Heart right ventricle (tissue), 16 donors: ENCODE data around the gene HERC5. TPM values are rescaled to one million over a fixed set of nuclear protein-coding genes. Genes with fewer than 3 reads are reported as not detected.
A peak's percentile ranks its signal among the peaks of the same experiment; 100 is the strongest.

ENCODE experiments used
- ATAC-seq, 8 donors: fragments of 200-7000 bp; cut with Tn5 transposase; one replicate each; pipeline ENCODE4 v1.9.1; 2020; ENCODE audit warnings: mild to moderate bottlenecking in 8 of 8, moderate library complexity in 8 of 8, moderate number of reproducible peaks in 1 of 8
- DNase-seq, 2 donors: peaks; one replicate each; pipeline ENCODE4 v3.0.0-alpha.2; 2020
- H3K27ac ChIP-seq, 10 donors: fragments of 200-600 bp; sonication (generic) in 2 of 10; one replicate each; pipeline versions ENCODE4 v1.5.0 to v1.8.0; 2020 to 2022; ENCODE audit warnings: mild to moderate bottlenecking in 3 of 10
- H3K27me3 ChIP-seq, 7 donors: fragments of 200-600 bp; one replicate each; pipeline ENCODE4 v1.8.0; 2021 to 2022; ENCODE audit warnings: mild to moderate bottlenecking in 2 of 7
- H3K36me3 ChIP-seq, 9 donors: fragments of 200-600 bp; sonication (generic) in 1 of 9; one replicate each; pipeline versions ENCODE4 v1.5.0 to v1.8.0; 2020 to 2022; ENCODE audit warnings: mild to moderate bottlenecking in 2 of 9
- H3K4me1 ChIP-seq, 9 donors: fragments of 200-600 bp; sonication (generic) in 1 of 9; one replicate each; pipeline versions ENCODE4 v1.5.0 to v1.8.0; 2020 to 2022; ENCODE audit warnings: mild to moderate bottlenecking in 4 of 9
- H3K4me3 ChIP-seq, 10 donors: fragments of 200-600 bp; sonication (generic) in 2 of 10; one replicate each; pipeline versions ENCODE4 v1.5.0 to v1.8.0; 2020 to 2022; ENCODE audit warnings: mild to moderate bottlenecking in 7 of 10, moderate library complexity in 2 of 10
- H3K9me3 ChIP-seq, 11 donors: fragments of 200-600 bp in 10 of 11; sonication (generic) in 2 of 11; one replicate each; pipeline versions ENCODE4 v1.5.0 to v1.8.0; 2013 to 2022; ENCODE audit warnings: mild to moderate bottlenecking in 2 of 11, control low read depth in 1 of 11, moderate library complexity in 1 of 11
- CTCF ChIP-seq, 9 donors: fragments of 200-600 bp; sonication (generic) in 2 of 9; IDR thresholded peaks; one replicate each; pipeline versions ENCODE4 v1.5.0 to v1.8.0; 2021 to 2022; ENCODE audit warnings: antibody characterized with exemption in 9 of 9, mild to moderate bottlenecking in 5 of 9, moderate library complexity in 1 of 9
- WGBS, 2 donors: extraction: QIAGEN DNeasy Blood & Tissue Kit; methylation state at CpG; one replicate each; pipeline ENCODE4 v1.1.7; 2013; ENCODE audit warnings: inconsistent platforms in 1 of 2; 5-methylcytosine and 5-hydroxymethylcytosine counted together
- intact Hi-C, 10 donors: fragments of 100-400 bp; cut with DNase I; formaldehyde crosslinking; loops; one replicate each; pipeline versions ENCODE4 v1.11.1 to v1.14.2; 2022
- long read RNA-seq, 3 donors: library from polyadenylated mRNA; unstranded; transcript quantifications; one replicate each; pipeline ENCODE4 v2.0.0, GENCODE V29; 2020 to 2021
- polyA plus RNA-seq, 2 donors: library from polyadenylated mRNA; stranded (reverse); fragments of 200-250 nt; gene quantifications; one replicate each; pipeline ENCODE4 v1.2.3, GENCODE V29; 2013
- total RNA-seq, 10 donors: library from RNA; stranded (reverse); fragmentation: NEBNext Ultra II Directional in 3 of 10; extraction: Animal tissue kit (Norgen Biotek cat#: 25700) in 3 of 10; gene quantifications; one replicate each; pipeline versions ENCODE4 v1.2.1 to v1.2.4, GENCODE V29; 2021 to 2023
- donor health status: Arrhythmogenic right ventricular cardiomyopathy.
- donor health status: ischemic (EF 13 %, LVEDD 7.1; RV severe dilation, severe dysfunction).
- donor health status: healthy with polysubstance abuse.
- donor health status: DM: no; HTN: yes; CAD: no.
- donor health status: DM: no; HTN: no; CAD: no.
- donor health status: ischemic (EF 25% LVEDD 6.9; RV normal size, moderate dysfunction).
- donor health status: ischemic (EF 25% LVEDD 5.7; RV mildly dilated, moderate dysfunction).
- donor health status: healthy.
- donor health status: DM: yes; HTN: yes; CAD: no.
- donor health status: Ischemic cardiomyopathy.
- donor health status: ischemic (EF 35%, LVEDD 5.7; RV mildly dilated, moderate dysfunction).
- donor health status: nonischemic (EF 11% LVEDD 7.7; RV severe dilation, severe dysfunction).
- donor health status: DM: yes; HTN: yes; CAD: no.
- donor health status: PGD.
- donor health status: ischemic (EF 29% LVEDD 5.4; RV normal size, mild dysfunction).
- donor health status: nonischemic (EF 23%, LVEDD 6.1; RV moderate dilation, normal function).

The HERC5 gene
- 1 to 10 TPM; 1.6 to 4.7 (median 2.9) TPM for total RNA-seq
- polyA plus RNA-seq: 1 to 10 TPM in 1 of 2 donors, under 1 TPM in 1; 0.84 to 2.3 TPM
- long read RNA-seq, donor 1, transcript HERC5-201 (23 exons, 3,513 nt): major isoform, 5 of 6 reads
- long read RNA-seq, donor 1, partial matches to known transcripts: 1 of 6 reads
- long read RNA-seq, donor 1, other reads (novel, unspliced or antisense): 0 of 6 reads
- long read RNA-seq, donor 2, partial matches to known transcripts: 2 of 5 reads
- long read RNA-seq, donor 2, other reads (novel, unspliced or antisense): 1 of 5 reads
- long read RNA-seq, donor 3, partial matches to known transcripts: 1 of 2 reads
- long read RNA-seq, donor 3, other reads (novel, unspliced or antisense): 0 of 2 reads

DNA sequence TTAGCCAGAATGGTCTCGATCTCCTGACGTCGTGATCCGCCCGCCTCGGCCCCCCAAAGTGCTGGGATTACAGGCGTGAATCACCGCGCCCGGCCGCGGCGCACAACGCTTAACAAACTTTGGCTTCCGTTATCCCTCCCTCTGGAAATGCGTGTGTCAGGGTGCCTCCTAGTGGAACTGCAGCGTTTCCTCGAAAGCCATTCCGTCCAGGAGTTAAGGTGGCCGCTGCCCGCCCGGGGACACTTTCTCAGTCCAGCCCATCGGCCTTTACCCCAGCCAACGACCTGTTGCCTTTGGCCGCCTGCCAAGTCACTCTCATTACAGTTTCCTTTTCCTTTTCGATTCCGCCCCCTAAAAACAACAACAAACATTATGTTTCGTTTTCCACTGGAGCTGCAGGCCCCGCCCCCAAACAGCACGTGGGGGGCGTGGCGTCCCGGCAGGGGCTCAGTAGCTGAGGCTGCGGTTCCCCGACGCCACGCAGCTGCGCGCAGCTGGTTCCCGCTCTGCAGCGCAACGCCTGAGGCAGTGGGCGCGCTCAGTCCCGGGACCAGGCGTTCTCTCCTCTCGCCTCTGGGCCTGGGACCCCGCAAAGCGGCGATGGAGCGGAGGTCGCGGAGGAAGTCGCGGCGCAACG, at the start of gene HERC5:
Gene HERC5 (plus strand): TSS at position 450 of the 637 bp plus-strand sequence. CDS start 151 bp downstream, at position 601.
- Histone ChIP-seq H3K27ac (peak within 1 kb of the TSS in 9 of 10 donors; percentile 52 to 87 (median 78)), H3K9me3 (no peaks in the 10 kb centered on the region), H3K27me3 (no peaks in the 10 kb centered on the region), H3K36me3 (peaks cover 0 to 13% (median 0%) of the 10 kb centered on the region in 9 donors), H3K4me3 (peak within 1 kb of the TSS; percentile 55 to 84 (median 73)), H3K4me1 (peaks cover 0 to 28% (median 12%) of the 10 kb centered on the region in 9 donors)
- intact Hi-C loops: loop anchor here in 5 of 10 donors (1.0 to 5.0 kb wide), 7 partner anchors 66 to 239 kb away; partner anchors contain the start of genes HERC6 (in 4 of the 5), PPM1K (in 4 of the 5) and PYURF (in 2 of the 5)
- peak; percentile 91 to 97 for DNase-seq
- peak; percentile 32 to 87 (median 66) for TF ChIP-seq CTCF (IDR thresholded peaks at IDR 0.05)
- WGBS, 2 donors: 0% methylated on average over 57 of the region's 57 CpGs
- ATAC-seq: peak; percentile 95 to 98 (median 97)

GRCh38 chr4:88409206-88409605, 47.7 kb upstream of the HERC5 start:
- intact Hi-C loops: no loop called here
- Histone ChIP-seq H3K9me3 (no peaks in the 10 kb centered on the region), H3K4me1 (no peaks in the 10 kb centered on the region), H3K27ac (no peak overlapping the region), H3K27me3 (no peaks in the 10 kb centered on the region), H3K4me3 (no peak overlapping the region), H3K36me3 (peaks cover 0 to 100% (median 14%) of the 10 kb centered on the region in 9 donors)
- 94 to 96% methylated on average over 2 of the region's 2 CpGs for WGBS, 2 donors
- TF ChIP-seq CTCF (IDR thresholded peaks at IDR 0.05): no peak
- no peak for ATAC-seq
- DNase-seq: no peak

GRCh38 chr4:88409789-88410188, 47.1 kb upstream of the HERC5 start:
- ATAC-seq (no peak), DNase-seq (no peak)
- Histone ChIP-seq H3K27ac (no peak overlapping the region), H3K4me1 (no peaks in the 10 kb centered on the region), H3K4me3 (no peak overlapping the region), H3K36me3 (peaks cover 0 to 100% (median 18%) of the 10 kb centered on the region in 9 donors), H3K27me3 (no peaks in the 10 kb centered on the region), H3K9me3 (no peaks in the 10 kb centered on the region)
- intact Hi-C loops: no loop called here
- WGBS, 2 donors: 95 to 97% methylated on average over 1 of the region's 1 CpG
- TF ChIP-seq CTCF (IDR thresholded peaks at IDR 0.05): no peak

DNA sequence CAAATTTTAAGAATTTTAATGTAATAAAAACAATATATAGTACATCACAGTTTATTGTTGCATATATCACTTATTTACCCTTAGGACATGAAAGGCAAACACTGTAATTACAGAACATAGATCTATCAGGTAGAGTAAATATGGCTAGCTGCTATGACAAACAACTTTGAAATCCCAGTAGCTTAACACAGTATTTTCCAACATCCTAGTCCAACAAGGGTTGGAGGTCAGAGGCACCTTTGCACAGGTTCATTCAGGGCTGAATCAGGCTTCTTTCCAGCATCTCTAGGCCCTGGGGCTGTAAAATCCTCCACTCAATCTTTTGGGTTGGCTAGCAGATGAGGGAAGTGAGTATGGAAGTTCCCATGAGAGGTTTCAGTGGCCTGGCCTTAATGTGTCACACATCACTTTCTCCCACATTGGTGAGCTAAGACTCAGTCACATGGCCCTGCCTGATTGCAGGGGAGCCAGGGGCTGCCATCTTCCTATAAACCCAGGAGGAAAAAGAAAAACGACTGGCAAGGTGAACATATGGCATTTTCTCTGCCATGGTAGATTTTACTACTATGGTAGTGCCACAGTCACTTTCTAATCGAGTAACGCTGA, 45.3 kb upstream of the HERC5 start:
- TF ChIP-seq CTCF (IDR thresholded peaks at IDR 0.05): no peak
- no peak overlapping the region for H3K4me3 ChIP-seq
- no peaks in the 10 kb centered on the region for H3K27me3 ChIP-seq
- no peak overlapping the region for H3K27ac ChIP-seq
- H3K9me3 ChIP-seq: no peaks in the 10 kb centered on the region
- DNase-seq (no peak), ATAC-seq (no peak)
- peaks cover 0 to 100% (median 14%) of the 10 kb centered on the region in 9 donors for H3K36me3 ChIP-seq
- intact Hi-C loops: no loop called here
- WGBS, 2 donors: 90 to 93% methylated on average over 3 of the region's 3 CpGs
- H3K4me1 ChIP-seq: no peaks in the 10 kb centered on the region
